Activated CD8-positive, alpha-beta T cell treated with anti-CD3 and anti-CD28 coated beads, Interleukin-2, amount 10 ng/mL, durations not matched to agents 7 days and 5 days (primary cell): Measurements from ENCODE around the gene HLX. TPM values are rescaled to one million over a fixed set of nuclear protein-coding genes. Genes with fewer than 3 reads are reported as not detected.

ENCODE experiments used
- ATAC-seq: fragments of 150-1000 bp; cut with Tn5 transposase; one replicate; pipeline ENCODE4 v1.10.0; 2021; ENCODE audit warnings: moderate library complexity
- CTCF ChIA-PET: fragments of 350-600 bp; sonication (Branson Sonifier 250); formaldehyde crosslinking; loops from one replicate; lab custom pipeline; 2021; ENCODE audit warnings: antibody characterized with exemption; lab: Charles Lee
- POLR2A ChIA-PET: fragments of 350-600 bp; sonication (Branson Sonifier 250); formaldehyde crosslinking; loops from one replicate; lab custom pipeline; 2021; ENCODE audit warnings: antibody characterized with exemption; lab: Charles Lee
- DNase-seq: peaks from one replicate; pipeline ENCODE4 v3.0.0-alpha.2; 2020
- H3K27ac Mint-ChIP-seq: one replicate; pipeline ENCODE4 v1.8.0; 2021; ENCODE audit warnings: mild to moderate bottlenecking, mixed read lengths
- H3K27me3 Mint-ChIP-seq: one replicate; pipeline ENCODE4 v1.8.0; 2021; ENCODE audit warnings: low read depth, mixed read lengths
- H3K36me3 Mint-ChIP-seq: one replicate; pipeline ENCODE4 v1.8.0; 2021; ENCODE audit warnings: low read depth, mixed read lengths
- H3K4me1 Mint-ChIP-seq: one replicate; pipeline ENCODE4 v1.8.0; 2021; ENCODE audit warnings: low read depth, mixed read lengths
- H3K4me3 Mint-ChIP-seq: one replicate; pipeline ENCODE4 v1.8.0; 2021; ENCODE audit warnings: mild to moderate bottlenecking, mixed read lengths
- H3K9me3 Mint-ChIP-seq: one replicate; pipeline ENCODE4 v1.8.0; 2022; ENCODE audit warnings: mixed read lengths; ENCODE audit not compliant: insufficient read depth
- total RNA-seq, 2 experiments: library from RNA; stranded (reverse); gene quantifications; one replicate each; pipeline ENCODE4 v1.2.3, GENCODE V29; 2021

Gene HLX
- total RNA-seq, 2 experiments from 2014 or later: not detected

GRCh38 chr1:220908757-220909156 lies 29.5 kb downstream of the HLX start:
- no peak for ATAC-seq
- DNase-seq: no peak

GRCh38 chr1:220910021-220910420 lies 30.8 kb downstream of the HLX start:
- ChIA-PET POLR2A (no interaction called here), CTCF (no interaction called here)
- Mint-ChIP-seq H3K9me3 (no peaks in the 10 kb centered on the region), H3K27me3 (no peaks in the 10 kb centered on the region), H3K36me3 (no peaks in the 10 kb centered on the region), H3K4me1 (no peaks in the 10 kb centered on the region), H3K27ac (no peak overlapping the region), H3K4me3 (no peak overlapping the region)
- DNase-seq: no peak
- no peak for ATAC-seq

More at GRCh38 chr1:220908757-220909156, 29.5 kb downstream of the HLX start:
- Mint-ChIP-seq H3K4me3 (no peak overlapping the region), H3K4me1 (no peaks in the 10 kb centered on the region), H3K9me3 (no peaks in the 10 kb centered on the region), H3K27ac (no peak overlapping the region), H3K27me3 (no peaks in the 10 kb centered on the region), H3K36me3 (no peaks in the 10 kb centered on the region)
- ChIA-PET POLR2A (no interaction called here), CTCF (no interaction called here)

GRCh38 chr1:220914283-220915116 lies 35.3 kb downstream of the HLX start:
- POLR2A ChIA-PET: no interaction called here
- no peak overlapping the region for H3K4me3 Mint-ChIP-seq
- no peaks in the 10 kb centered on the region for H3K36me3 Mint-ChIP-seq
- no peaks in the 10 kb centered on the region for H3K9me3 Mint-ChIP-seq
- no peaks in the 10 kb centered on the region for H3K27me3 Mint-ChIP-seq
- no peak overlapping the region for H3K27ac Mint-ChIP-seq
- H3K4me1 Mint-ChIP-seq: no peaks in the 10 kb centered on the region
- no peak for DNase-seq
- CTCF ChIA-PET: no interaction called here
- no peak for ATAC-seq

- DNase-seq (no peak), ATAC-seq (no peak)
- Mint-ChIP-seq H3K4me3 (no peak overlapping the region), H3K36me3 (no peaks in the 10 kb centered on the region), H3K4me1 (no peaks in the 10 kb centered on the region), H3K9me3 (no peaks in the 10 kb centered on the region), H3K27me3 (no peaks in the 10 kb centered on the region), H3K27ac (no peak overlapping the region)
- CTCF ChIA-PET: no interaction called here
- POLR2A ChIA-PET: no interaction called here
Measured at GRCh38 chr1:220915117-220915440, 35.8 kb downstream of the HLX start.

GRCh38 chr1:220915954-220916353 lies 36.7 kb downstream of the HLX start:
- no peaks in the 10 kb centered on the region for H3K4me1 Mint-ChIP-seq
- DNase-seq (no peak), ATAC-seq (no peak)
- no peaks in the 10 kb centered on the region for H3K9me3 Mint-ChIP-seq
- H3K4me3 Mint-ChIP-seq: no peak overlapping the region
- H3K36me3 Mint-ChIP-seq: no peaks in the 10 kb centered on the region
- no peak overlapping the region for H3K27ac Mint-ChIP-seq
- ChIA-PET CTCF (interaction anchor here (0.9 kb wide), 1 partner anchor 519 kb away, joined by 3 read pairs; no protein-coding TSS in a partner anchor), POLR2A (no interaction called here)
- no peaks in the 10 kb centered on the region for H3K27me3 Mint-ChIP-seq

GRCh38 chr1:220917101-220917500 lies 37.9 kb downstream of the HLX start:
- Mint-ChIP-seq H3K36me3 (no peaks in the 10 kb centered on the region), H3K9me3 (no peaks in the 10 kb centered on the region), H3K27ac (no peak overlapping the region), H3K4me3 (no peak overlapping the region), H3K4me1 (no peaks in the 10 kb centered on the region), H3K27me3 (no peaks in the 10 kb centered on the region)
- DNase-seq: no peak
- POLR2A ChIA-PET: interaction anchor here (0.7 kb wide), 1 partner anchor 1643 kb away, joined by 3 read pairs; no protein-coding TSS in a partner anchor
- ATAC-seq: no peak
- CTCF ChIA-PET: interaction anchor here (0.5 to 0.9 kb wide), 2 partner anchors 518 to 1155 kb away, joined by 3 read pairs; no protein-coding TSS in a partner anchor

- Mint-ChIP-seq H3K4me1 (no peaks in the 10 kb centered on the region), H3K27me3 (no peaks in the 10 kb centered on the region), H3K27ac (no peak overlapping the region), H3K9me3 (no peaks in the 10 kb centered on the region), H3K4me3 (no peak overlapping the region), H3K36me3 (no peaks in the 10 kb centered on the region)
- no peak for ATAC-seq
- POLR2A ChIA-PET: no interaction called here
- CTCF ChIA-PET: no interaction called here
- DNase-seq: no peak
Measured at GRCh38 chr1:220917535-220918209, 38.4 kb downstream of the HLX start.

- DNase-seq (no peak), ATAC-seq (no peak)
- H3K4me3 Mint-ChIP-seq: no peak overlapping the region
- ChIA-PET POLR2A (no interaction called here), CTCF (no interaction called here)
- H3K9me3 Mint-ChIP-seq: no peaks in the 10 kb centered on the region
- H3K36me3 Mint-ChIP-seq: no peaks in the 10 kb centered on the region
- H3K4me1 Mint-ChIP-seq: no peaks in the 10 kb centered on the region
- H3K27ac Mint-ChIP-seq: no peak overlapping the region
- H3K27me3 Mint-ChIP-seq: no peaks in the 10 kb centered on the region
Measured at GRCh38 chr1:220918285-220918951, 39.2 kb downstream of the HLX start.

- no peak for ATAC-seq
- no peaks in the 10 kb centered on the region for H3K27me3 Mint-ChIP-seq
- POLR2A ChIA-PET: no interaction called here
- H3K4me1 Mint-ChIP-seq: no peaks in the 10 kb centered on the region
- DNase-seq: no peak
- H3K36me3 Mint-ChIP-seq: no peaks in the 10 kb centered on the region
- H3K4me3 Mint-ChIP-seq: no peak overlapping the region
- CTCF ChIA-PET: no interaction called here
- H3K27ac Mint-ChIP-seq: no peak overlapping the region
- no peaks in the 10 kb centered on the region for H3K9me3 Mint-ChIP-seq
Measured at GRCh38 chr1:220920967-220921366, 41.7 kb downstream of the HLX start.

- no peak overlapping the region for H3K4me3 Mint-ChIP-seq
- no peaks in the 10 kb centered on the region for H3K9me3 Mint-ChIP-seq
- CTCF ChIA-PET: no interaction called here
- H3K4me1 Mint-ChIP-seq: no peaks in the 10 kb centered on the region
- DNase-seq: no peak
- H3K36me3 Mint-ChIP-seq: no peaks in the 10 kb centered on the region
- POLR2A ChIA-PET: no interaction called here
- H3K27me3 Mint-ChIP-seq: no peaks in the 10 kb centered on the region
- no peak for ATAC-seq
- no peak overlapping the region for H3K27ac Mint-ChIP-seq
Measured at GRCh38 chr1:220921498-220921897, 42.3 kb downstream of the HLX start.

GRCh38 chr1:220921971-220922635 lies 42.9 kb downstream of the HLX start:
- no peaks in the 10 kb centered on the region for H3K9me3 Mint-ChIP-seq
- DNase-seq: no peak
- no peaks in the 10 kb centered on the region for H3K4me1 Mint-ChIP-seq
- no peaks in the 10 kb centered on the region for H3K36me3 Mint-ChIP-seq
- CTCF ChIA-PET: no interaction called here
- H3K27me3 Mint-ChIP-seq: no peaks in the 10 kb centered on the region
- no peak overlapping the region for H3K4me3 Mint-ChIP-seq
- POLR2A ChIA-PET: no interaction called here
- no peak for ATAC-seq
- no peak overlapping the region for H3K27ac Mint-ChIP-seq
